ENCODE data around the gene ABCA8.
A peak's percentile ranks its signal among the peaks of the same experiment; 100 is the strongest.
"Not testable (repeated sequence)": the region's sequence is repeated elsewhere in the genome, so short reads cannot be mapped to it uniquely, and the experiment has no call there.

Gene ABCA8, protein sequence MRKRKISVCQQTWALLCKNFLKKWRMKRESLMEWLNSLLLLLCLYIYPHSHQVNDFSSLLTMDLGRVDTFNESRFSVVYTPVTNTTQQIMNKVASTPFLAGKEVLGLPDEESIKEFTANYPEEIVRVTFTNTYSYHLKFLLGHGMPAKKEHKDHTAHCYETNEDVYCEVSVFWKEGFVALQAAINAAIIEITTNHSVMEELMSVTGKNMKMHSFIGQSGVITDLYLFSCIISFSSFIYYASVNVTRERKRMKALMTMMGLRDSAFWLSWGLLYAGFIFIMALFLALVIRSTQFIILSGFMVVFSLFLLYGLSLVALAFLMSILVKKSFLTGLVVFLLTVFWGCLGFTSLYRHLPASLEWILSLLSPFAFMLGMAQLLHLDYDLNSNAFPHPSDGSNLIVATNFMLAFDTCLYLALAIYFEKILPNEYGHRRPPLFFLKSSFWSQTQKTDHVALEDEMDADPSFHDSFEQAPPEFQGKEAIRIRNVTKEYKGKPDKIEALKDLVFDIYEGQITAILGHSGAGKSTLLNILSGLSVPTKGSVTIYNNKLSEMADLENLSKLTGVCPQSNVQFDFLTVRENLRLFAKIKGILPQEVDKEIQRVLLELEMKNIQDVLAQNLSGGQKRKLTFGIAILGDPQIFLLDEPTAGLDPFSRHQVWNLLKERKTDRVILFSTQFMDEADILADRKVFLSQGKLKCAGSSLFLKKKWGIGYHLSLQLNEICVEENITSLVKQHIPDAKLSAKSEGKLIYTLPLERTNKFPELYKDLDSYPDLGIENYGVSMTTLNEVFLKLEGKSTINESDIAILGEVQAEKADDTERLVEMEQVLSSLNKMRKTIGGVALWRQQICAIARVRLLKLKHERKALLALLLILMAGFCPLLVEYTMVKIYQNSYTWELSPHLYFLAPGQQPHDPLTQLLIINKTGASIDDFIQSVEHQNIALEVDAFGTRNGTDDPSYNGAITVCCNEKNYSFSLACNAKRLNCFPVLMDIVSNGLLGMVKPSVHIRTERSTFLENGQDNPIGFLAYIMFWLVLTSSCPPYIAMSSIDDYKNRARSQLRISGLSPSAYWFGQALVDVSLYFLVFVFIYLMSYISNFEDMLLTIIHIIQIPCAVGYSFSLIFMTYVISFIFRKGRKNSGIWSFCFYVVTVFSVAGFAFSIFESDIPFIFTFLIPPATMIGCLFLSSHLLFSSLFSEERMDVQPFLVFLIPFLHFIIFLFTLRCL (N-terminal part only)

DNA sequence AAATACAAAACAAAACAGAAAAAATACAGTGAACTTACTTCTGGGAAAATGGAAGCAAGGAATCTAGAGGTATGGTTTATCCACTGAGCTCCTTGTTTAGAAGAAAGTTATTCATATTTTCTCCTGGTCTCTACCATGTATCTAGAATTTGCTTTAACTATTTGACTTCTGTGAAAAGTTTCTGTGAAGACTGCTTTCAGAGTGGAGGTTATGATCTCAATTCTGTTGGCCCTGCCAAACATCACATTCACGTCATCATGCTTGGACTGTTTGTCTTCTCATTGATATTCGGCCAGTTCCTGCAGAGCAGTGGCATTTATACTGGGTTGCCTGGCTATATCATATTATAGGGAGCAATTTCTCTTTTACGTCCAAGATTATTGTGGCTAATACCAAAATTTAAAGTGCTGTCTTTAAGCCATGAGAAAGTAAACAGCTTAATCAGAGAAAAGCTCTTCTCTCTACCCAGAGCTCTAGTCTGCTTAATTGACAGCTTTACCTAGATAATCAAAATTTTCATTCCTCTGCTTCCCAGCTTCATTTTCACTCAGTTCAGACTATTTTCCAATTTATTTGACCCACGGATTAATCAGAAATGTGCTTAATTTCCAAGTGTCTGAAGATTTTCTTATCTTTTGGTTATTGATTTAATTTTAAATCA lies at the start of gene ABCA8:
ABCA8 (minus strand) TSS at position 212 of the 661 bp plus-strand sequence. CDS start 13,358 bp downstream, outside the sequence.
- TF ChIP-seq, protein P1, sequence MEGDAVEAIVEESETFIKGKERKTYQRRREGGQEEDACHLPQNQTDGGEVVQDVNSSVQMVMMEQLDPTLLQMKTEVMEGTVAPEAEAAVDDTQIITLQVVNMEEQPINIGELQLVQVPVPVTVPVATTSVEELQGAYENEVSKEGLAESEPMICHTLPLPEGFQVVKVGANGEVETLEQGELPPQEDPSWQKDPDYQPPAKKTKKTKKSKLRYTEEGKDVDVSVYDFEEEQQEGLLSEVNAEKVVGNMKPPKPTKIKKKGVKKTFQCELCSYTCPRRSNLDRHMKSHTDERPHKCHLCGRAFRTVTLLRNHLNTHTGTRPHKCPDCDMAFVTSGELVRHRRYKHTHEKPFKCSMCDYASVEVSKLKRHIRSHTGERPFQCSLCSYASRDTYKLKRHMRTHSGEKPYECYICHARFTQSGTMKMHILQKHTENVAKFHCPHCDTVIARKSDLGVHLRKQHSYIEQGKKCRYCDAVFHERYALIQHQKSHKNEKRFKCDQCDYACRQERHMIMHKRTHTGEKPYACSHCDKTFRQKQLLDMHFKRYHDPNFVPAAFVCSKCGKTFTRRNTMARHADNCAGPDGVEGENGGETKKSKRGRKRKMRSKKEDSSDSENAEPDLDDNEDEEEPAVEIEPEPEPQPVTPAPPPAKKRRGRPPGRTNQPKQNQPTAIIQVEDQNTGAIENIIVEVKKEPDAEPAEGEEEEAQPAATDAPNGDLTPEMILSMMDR (IDR thresholded peaks at IDR 0.05; ENCODE audit: insufficient read depth, low read depth, low read length, missing control alignments): no peak
- no peak within 1 kb of the TSS for H3K4me3 ChIP-seq (ENCODE audit: low read depth, low read length)
- no peak for DNase-seq (ENCODE audit: low read depth)

DNA sequence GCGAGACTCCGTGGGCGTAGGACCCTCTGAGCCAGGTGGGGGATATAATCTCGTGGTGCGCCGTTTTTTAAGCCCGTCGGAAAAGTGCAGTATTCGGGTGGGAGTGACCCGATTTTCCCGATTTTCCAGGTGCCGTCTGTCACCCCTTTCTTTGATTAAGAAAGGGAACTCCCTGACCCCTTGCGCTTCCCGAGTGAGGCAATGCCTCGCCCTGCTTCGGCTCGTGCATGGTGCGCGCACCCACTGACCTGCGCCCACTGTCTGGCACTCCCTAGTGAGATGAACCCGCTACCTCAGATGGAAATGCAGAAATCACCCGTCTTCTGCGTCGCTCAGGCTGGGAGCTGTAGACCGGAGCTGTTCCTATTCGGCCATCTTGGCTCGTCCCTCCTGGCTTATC lies 49.6 kb upstream of the ABCA8 start:
- DNase-seq (ENCODE audit: low read depth); H3K4me3 ChIP-seq (ENCODE audit: low read depth, low read length): not testable (repeated sequence)

DNA sequence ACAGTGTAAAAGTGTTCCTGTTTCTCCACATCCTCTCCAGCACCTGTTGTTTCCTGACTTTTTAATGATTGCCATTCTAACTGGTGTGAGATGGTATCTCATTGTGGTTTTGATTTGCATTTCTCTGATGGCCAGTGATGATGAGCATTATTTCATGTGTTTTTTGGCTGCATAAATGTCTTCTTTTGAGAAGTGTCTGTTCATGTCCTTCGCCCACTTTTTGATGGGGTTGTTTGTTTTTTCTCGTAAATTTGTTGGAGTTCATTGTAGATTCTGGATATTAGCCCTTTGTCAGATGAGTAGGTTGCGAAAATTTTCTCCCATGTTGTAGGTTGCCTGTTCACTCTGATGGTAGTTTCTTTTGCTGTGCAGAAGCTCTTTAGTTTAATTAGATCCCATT lies 44.6 kb upstream of the ABCA8 start:
- not testable (repeated sequence) for H3K4me3 ChIP-seq (ENCODE audit: low read depth, low read length); DNase-seq (ENCODE audit: low read depth)

DNA sequence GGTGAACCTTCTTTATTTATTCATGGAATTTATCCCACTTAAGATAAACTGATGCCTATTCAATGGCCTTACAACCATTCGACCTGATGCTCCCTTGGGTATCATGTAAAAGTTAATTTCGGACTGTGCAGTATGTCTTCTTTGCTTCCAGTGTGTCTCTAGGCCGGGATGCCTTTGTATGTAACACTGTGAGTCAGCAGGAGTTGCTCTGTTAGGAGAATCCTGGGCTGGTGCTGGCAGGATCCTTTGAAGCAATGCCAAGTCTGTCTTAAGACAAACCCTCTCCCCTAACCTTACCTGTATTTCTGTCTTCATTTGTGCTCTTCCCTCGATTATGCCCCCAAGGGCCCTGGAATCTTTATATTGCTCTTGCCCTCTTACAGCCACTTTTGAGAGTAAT lies 37.9 kb upstream of the ABCA8 start:
- DNase-seq (ENCODE audit: low read depth): no peak
- TF ChIP-seq, protein P1 (IDR thresholded peaks at IDR 0.05; ENCODE audit: insufficient read depth, low read depth, low read length, missing control alignments): no peak
- H3K4me3 ChIP-seq (ENCODE audit: low read depth, low read length): no peak overlapping the region

DNA sequence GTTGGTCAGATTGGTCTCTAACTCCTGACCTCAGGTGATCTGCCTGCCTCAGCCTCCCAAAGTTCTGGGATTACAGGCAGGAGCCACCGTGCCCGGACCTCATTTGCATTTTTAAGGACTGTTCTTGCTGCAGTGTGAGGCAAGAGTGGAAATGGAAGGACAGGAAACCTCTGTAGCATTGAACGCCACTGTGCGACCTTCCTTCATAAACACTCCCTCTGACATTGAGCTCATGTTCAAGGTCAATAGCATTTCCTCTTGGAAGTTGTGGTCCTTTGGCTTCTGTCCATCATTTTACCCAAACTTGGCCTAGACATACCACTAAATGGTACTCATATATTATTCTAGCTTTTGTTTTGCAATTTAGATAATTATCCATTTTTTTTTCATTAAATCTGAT lies 32.8 kb upstream of the ABCA8 start:
- DNase-seq (ENCODE audit: low read depth): no peak
- TF ChIP-seq, protein P1 (IDR thresholded peaks at IDR 0.05; ENCODE audit: insufficient read depth, low read depth, low read length, missing control alignments): no peak
- H3K4me3 ChIP-seq (ENCODE audit: low read depth, low read length): no peak overlapping the region

DNA sequence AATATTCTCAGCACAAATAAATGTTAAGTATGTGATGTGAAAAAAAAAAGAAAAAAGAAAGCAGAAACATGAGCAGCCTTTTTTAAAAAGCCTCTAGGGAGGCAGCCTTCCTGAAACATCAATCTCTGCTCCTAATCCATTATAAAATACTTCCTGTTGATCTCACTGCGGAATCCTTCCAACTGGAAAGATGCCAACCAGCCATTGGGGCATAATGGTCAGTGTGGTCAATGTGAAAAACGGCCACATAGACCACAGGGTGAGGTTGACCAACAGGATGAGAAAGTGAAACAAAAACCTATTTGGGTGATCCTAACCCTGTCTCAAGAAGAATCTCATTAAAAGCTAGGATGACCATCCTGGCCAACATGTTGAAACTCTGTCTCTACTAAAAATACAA lies 26.1 kb upstream of the ABCA8 start:
- DNase-seq (ENCODE audit: low read depth): peak; percentile 58
- TF ChIP-seq, protein P1 (IDR thresholded peaks at IDR 0.05; ENCODE audit: insufficient read depth, low read depth, low read length, missing control alignments): no peak
- no peak overlapping the region for H3K4me3 ChIP-seq (ENCODE audit: low read depth, low read length)

DNA sequence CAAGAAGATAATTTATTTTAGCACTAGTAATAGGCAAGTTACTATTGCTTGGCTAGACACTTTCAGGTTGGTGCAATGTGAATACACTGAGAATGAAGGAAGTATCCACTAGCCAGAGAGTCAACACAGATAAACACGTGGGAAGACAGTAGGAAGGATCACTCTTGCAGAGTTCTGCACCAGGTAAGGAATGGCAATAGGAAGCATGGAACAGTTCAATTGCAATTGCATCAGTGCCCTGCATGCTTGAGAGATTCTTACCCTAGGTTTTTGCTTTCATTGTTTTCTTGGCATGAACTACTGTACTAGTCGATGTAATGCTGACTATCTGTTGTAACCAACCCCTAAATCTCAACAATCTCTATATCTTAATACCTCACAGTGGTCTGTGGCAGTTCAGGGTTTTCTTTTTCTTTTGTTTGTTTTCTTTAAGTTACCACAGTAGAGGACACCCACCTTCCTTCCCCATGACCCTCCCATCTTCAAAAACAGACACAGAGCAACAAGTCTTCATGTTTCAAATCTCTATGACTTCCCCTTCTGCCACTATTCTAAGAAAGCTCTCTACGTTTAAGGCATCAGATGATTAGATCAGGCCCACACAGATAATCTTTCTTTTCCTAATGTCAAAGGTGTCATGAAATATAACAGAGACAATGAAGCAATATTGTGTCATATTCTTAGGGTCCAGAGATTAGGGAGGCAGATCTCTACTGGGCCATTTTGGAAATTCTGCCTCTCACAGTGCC lies 18.1 kb upstream of the ABCA8 start:
- TF ChIP-seq, protein P1 (IDR thresholded peaks at IDR 0.05; ENCODE audit: insufficient read depth, low read depth, low read length, missing control alignments): no peak
- no peak for DNase-seq (ENCODE audit: low read depth)
- H3K4me3 ChIP-seq (ENCODE audit: low read depth, low read length): no peak overlapping the region
